ENCODE results near the gene MVB12A. TPM values are rescaled to one million over a fixed set of nuclear protein-coding genes. Genes with fewer than 3 reads are reported as not detected.

MVB12A gene
- total RNA-seq, 1 experiment from 2014 or later = 155 TPM

GRCh38 chr19:17470068-17470841, 50.4 kb downstream of the MVB12A start, which contains the start of gene SLC27A1:
Gene SLC27A1 (plus strand): TSS chr19:17470524. CDS start chr19:17470541, 17 bp downstream.
- DNase-seq (ENCODE audit: low spot score) = peak; percentile 98

GRCh38 chr19:17471410-17472125, 51.7 kb downstream of the MVB12A start:
- no peak for DNase-seq (ENCODE audit: low spot score)

- peak; percentile 60 for DNase-seq (ENCODE audit: low spot score)
Observed at GRCh38 chr19:17473041-17473440, 53.2 kb downstream of the MVB12A start.

Other genes with a start within 250 kb of the MVB12A start
- gene USE1, start 204.7 kb upstream of the MVB12A start, total RNA-seq (2014; rRNA removed; shearing (Covaris generic)) = 43.2 and 43.4 TPM in 2 replicates
- 6.8 and 8.8 TPM in 2 replicates for gene OCEL1, start 193.8 kb upstream of the MVB12A start, total RNA-seq (2014; rRNA removed; shearing (Covaris generic))
- gene NR2F6, start 174.1 kb upstream of the MVB12A start, total RNA-seq (2014; rRNA removed; shearing (Covaris generic)) = 24.8 and 38.6 TPM in 2 replicates
- gene USHBP1, start 155.3 kb upstream of the MVB12A start, total RNA-seq (2014; rRNA removed; shearing (Covaris generic)) = not detected in 2 replicates
- gene BABAM1, start 152.6 kb upstream of the MVB12A start, total RNA-seq (2014; rRNA removed; shearing (Covaris generic)) = 154 and 167 TPM in 2 replicates
- gene ANKLE1, start 138.1 kb upstream of the MVB12A start, total RNA-seq (2014; rRNA removed; shearing (Covaris generic)) = 0.06 TPM in 1 of 2 replicates, not detected in the other
- 3.5 and 7.5 TPM in 2 replicates for gene ABHD8, start 116.6 kb upstream of the MVB12A start, total RNA-seq (2014; rRNA removed; shearing (Covaris generic))
- 48.0 and 76.2 TPM in 2 replicates for gene MRPL34, start 114.2 kb upstream of the MVB12A start, total RNA-seq (2014; rRNA removed; shearing (Covaris generic))
- 20.0 and 34.3 TPM in 2 replicates for gene DDA1, start 110.5 kb upstream of the MVB12A start, total RNA-seq (2014; rRNA removed; shearing (Covaris generic))
- 1.4 and 3.2 TPM in 2 replicates for gene ANO8, start 85.2 kb upstream of the MVB12A start, total RNA-seq (2014; rRNA removed; shearing (Covaris generic))
- 10.2 and 21.7 TPM in 2 replicates for gene GTPBP3, start 82.5 kb upstream of the MVB12A start, total RNA-seq (2014; rRNA removed; shearing (Covaris generic))
- not detected in 2 replicates for gene PLVAP, start 42.7 kb upstream of the MVB12A start, total RNA-seq (2014; rRNA removed; shearing (Covaris generic))
- not detected in 2 replicates for gene CCDC194, start 25.9 kb upstream of the MVB12A start, total RNA-seq (2014; rRNA removed; shearing (Covaris generic))
- 273 and 396 TPM in 2 replicates for gene BST2, start 14.4 kb upstream of the MVB12A start, total RNA-seq (2014; rRNA removed; shearing (Covaris generic))
- 0.27 and 1.1 TPM in 2 replicates for gene TMEM221, start 28.6 kb downstream of the MVB12A start, total RNA-seq (2014; rRNA removed; shearing (Covaris generic))
- not detected in 2 replicates for gene NXNL1, start 40.9 kb downstream of the MVB12A start, total RNA-seq (2014; rRNA removed; shearing (Covaris generic))
- gene SLC27A1, start 50.5 kb downstream of the MVB12A start, total RNA-seq (2014; rRNA removed; shearing (Covaris generic)) = 3.6 and 4.8 TPM in 2 replicates
- 80.9 and 96.4 TPM in 2 replicates for gene PGLS, start 91.6 kb downstream of the MVB12A start, total RNA-seq (2014; rRNA removed; shearing (Covaris generic))
- 89.9 and 95.2 TPM in 2 replicates for gene COLGALT1, start 135.6 kb downstream of the MVB12A start, total RNA-seq (2014; rRNA removed; shearing (Covaris generic))

Data from H4 (cell line).